H9 (cell line): Measurements from ENCODE around the gene RABL3. TPM values are rescaled to one million over a fixed set of nuclear protein-coding genes. Genes with fewer than 3 reads are reported as not detected.
A peak's percentile ranks its signal among the peaks of the same experiment; 100 is the strongest.

ENCODE experiments used
- DNase-seq: peaks from one replicate; pipeline ENCODE4 v3.0.0-alpha.2; 2017
- H2AFZ ChIP-seq: one replicate; pipeline ENCODE4 v1.6.1; 2013; ENCODE audit warnings: mild to moderate bottlenecking, low read length, control low read depth, moderate library complexity
- H2AK5ac ChIP-seq: 2 replicates; pipeline ENCODE4 v1.6.1; 2013; ENCODE audit warnings: low read length, control low read depth, mixed read lengths; ENCODE audit not compliant: insufficient read length
- H2BK120ac ChIP-seq: one replicate; pipeline ENCODE4 v1.6.1; 2013; ENCODE audit warnings: low read depth, mild to moderate bottlenecking, low read length, control low read depth, inconsistent platforms; ENCODE audit not compliant: poor library complexity, severe bottlenecking
- H2BK12ac ChIP-seq: 2 replicates; pipeline ENCODE4 v1.6.1; 2013; ENCODE audit warnings: low read length, control low read depth, mixed read lengths, low read depth; ENCODE audit not compliant: insufficient read length
- H2BK15ac ChIP-seq: 2 replicates; pipeline ENCODE4 v1.6.1; 2013; ENCODE audit warnings: low read depth, low read length, control low read depth
- H2BK20ac ChIP-seq: one replicate; pipeline ENCODE4 v1.6.1; 2013; ENCODE audit warnings: low read depth, mild to moderate bottlenecking, low read length, control low read depth, inconsistent platforms; ENCODE audit not compliant: poor library complexity, severe bottlenecking
- H2BK5ac ChIP-seq: 2 replicates; pipeline ENCODE4 v1.6.1; 2013; ENCODE audit warnings: low read length, control low read depth, mixed read lengths; ENCODE audit not compliant: insufficient read length
- H3K14ac ChIP-seq: 2 replicates; pipeline ENCODE4 v1.6.1; 2013; ENCODE audit warnings: low read length, control low read depth; ENCODE audit not compliant: insufficient read depth
- H3K18ac ChIP-seq: 2 replicates; pipeline ENCODE4 v1.6.1; 2013; ENCODE audit warnings: low read depth, mild to moderate bottlenecking, mixed read lengths, low read length, control low read depth; ENCODE audit not compliant: insufficient read length
- H3K23ac ChIP-seq: 2 replicates; pipeline ENCODE4 v1.6.1; 2013; ENCODE audit warnings: low read length, control low read depth, mixed read lengths, low read depth; ENCODE audit not compliant: insufficient read length
- H3K23me2 ChIP-seq: 2 replicates; pipeline ENCODE4 v1.6.1; 2013; ENCODE audit warnings: low read depth, mild to moderate bottlenecking, mixed read lengths, low read length, control low read depth; ENCODE audit not compliant: insufficient read length, poor library complexity, severe bottlenecking
- H3K27ac ChIP-seq: 2 replicates; pipeline ENCODE4 v1.5.1; 2013; ENCODE audit warnings: low read length, control low read depth, mixed read lengths, low read depth; ENCODE audit not compliant: insufficient read length
- H3K27me3 ChIP-seq: 2 replicates; pipeline ENCODE4 v1.6.1; 2013; ENCODE audit warnings: low read length, control low read depth, inconsistent platforms; ENCODE audit not compliant: insufficient read depth
- H3K4ac ChIP-seq: 2 replicates; pipeline ENCODE4 v1.6.1; 2013; ENCODE audit warnings: low read depth, mild to moderate bottlenecking, control low read depth, inconsistent platforms, low read length, moderate library complexity
- H3K4me1 ChIP-seq: 2 replicates; pipeline ENCODE4 v1.6.1; 2013; ENCODE audit warnings: low read length, control low read depth, inconsistent platforms; ENCODE audit not compliant: insufficient read depth
- H3K4me2 ChIP-seq: 2 replicates; pipeline ENCODE4 v1.6.1; 2013; ENCODE audit warnings: low read length, control low read depth, mixed read lengths; ENCODE audit not compliant: insufficient read length, insufficient read depth
- H3K56ac ChIP-seq: 2 replicates; pipeline ENCODE4 v1.6.1; 2013; ENCODE audit warnings: low read depth, mild to moderate bottlenecking, mixed read lengths, low read length, control low read depth; ENCODE audit not compliant: insufficient read length
- H3K79me1 ChIP-seq: 2 replicates; pipeline ENCODE4 v1.6.1; 2013; ENCODE audit warnings: low read depth, mild to moderate bottlenecking, moderate library complexity, low read length, control low read depth, inconsistent platforms; ENCODE audit not compliant: insufficient read depth, poor library complexity, severe bottlenecking
- H3K79me2 ChIP-seq: 2 replicates; pipeline ENCODE4 v1.6.1; 2013; ENCODE audit warnings: low read length, control low read depth, inconsistent platforms; ENCODE audit not compliant: insufficient read depth
- H3K9ac ChIP-seq: 2 replicates; pipeline ENCODE4 v1.6.1; 2013; ENCODE audit warnings: low read length, control low read depth, mixed read lengths; ENCODE audit not compliant: insufficient read length; ENCODE audit errors: extremely low read depth
- H3K9me3 ChIP-seq: one replicate; pipeline ENCODE4 v1.6.1; 2013; ENCODE audit warnings: low read depth, low read length, inconsistent platforms; ENCODE audit not compliant: control insufficient read depth
- H3T11ph ChIP-seq: one replicate; pipeline ENCODE4 v1.6.1; 2013; ENCODE audit warnings: mild to moderate bottlenecking, low read length, control low read depth, inconsistent platforms
- H4K20me1 ChIP-seq: one replicate; pipeline ENCODE4 v1.6.1; 2013; ENCODE audit not compliant: control insufficient read depth, insufficient read length, insufficient read depth
- H4K5ac ChIP-seq: 2 replicates; pipeline ENCODE4 v1.6.1; 2013; ENCODE audit warnings: low read depth, mild to moderate bottlenecking, mixed read lengths, low read length, control low read depth; ENCODE audit not compliant: insufficient read length
- H4K8ac ChIP-seq: replicated peaks from 2 replicates; pipeline ENCODE4 v1.6.1; 2013; ENCODE audit warnings: low read length, control low read depth, mixed read lengths, low read depth; ENCODE audit not compliant: insufficient read length
- H4K91ac ChIP-seq: 2 replicates; pipeline ENCODE4 v1.6.1; 2013; ENCODE audit warnings: low read depth, mild to moderate bottlenecking, moderate library complexity, mixed read lengths, low read length, control low read depth; ENCODE audit not compliant: insufficient read length
- H3K27ac Mint-ChIP-seq, 3 experiments: 2 replicates in 2 of 3; 3 replicates in 1 of 3; pipeline ENCODE4 v1.8.0; 2020 to 2021; ENCODE audit warnings: mixed read lengths in 3 of 3, mild to moderate bottlenecking in 1 of 3, moderate library complexity in 1 of 3
- H3K27me3 Mint-ChIP-seq: 2 replicates; pipeline ENCODE4 v1.8.0; 2021; ENCODE audit warnings: low read depth, mild to moderate bottlenecking, moderate library complexity, mixed read lengths
- H3K36me3 Mint-ChIP-seq, 3 experiments: 2 replicates in 2 of 3; 3 replicates in 1 of 3; pipeline ENCODE4 v1.8.0; 2020 to 2021; ENCODE audit warnings: low read depth in 3 of 3, mixed read lengths in 3 of 3; ENCODE audit not compliant: insufficient read depth in 1 of 3
- H3K4me1 Mint-ChIP-seq, 2 experiments: 2 replicates each; pipeline ENCODE4 v1.8.0; 2020; ENCODE audit warnings: mixed read lengths in 2 of 2
- H3K4me3 Mint-ChIP-seq, 2 experiments: 2 replicates in 1 of 2; 3 replicates in 1 of 2; pipeline ENCODE4 v1.8.0; 2020 to 2021; ENCODE audit warnings: mild to moderate bottlenecking in 2 of 2, mixed read lengths in 2 of 2, moderate library complexity in 1 of 2
- H3K9me3 Mint-ChIP-seq, 2 experiments: 2 replicates in 1 of 2; 3 replicates in 1 of 2; pipeline ENCODE4 v1.8.0; 2020; ENCODE audit warnings: mild to moderate bottlenecking in 2 of 2, mixed read lengths in 2 of 2, moderate library complexity in 1 of 2
- WGBS: extraction: QIAGEN DNeasy Blood & Tissue Kit; methylation state at CpG from one replicate; pipeline ENCODE4 v1.1.7; 2013; ENCODE audit warnings: missing lambda C conversion rate, low lambda C conversion rate, mixed read lengths; ENCODE audit not compliant: insufficient read length; ENCODE audit errors: extremely low coverage; 5-methylcytosine and 5-hydroxymethylcytosine counted together
- total RNA-seq: library from RNA; stranded (reverse); gene quantifications from 2 replicates; pipeline ENCODE4 v1.2.1, GENCODE V29; 2021
- TF ChIP-seq, protein P1 (sequence below): fragments of 200-600 bp; sonication (generic); conservative IDR thresholded peaks from 3 replicates; pipeline ENCODE4 v1.8.0; 2021; ENCODE audit warnings: antibody characterized with exemption, mild to moderate bottlenecking

RABL3 gene
- total RNA-seq, 1 experiment from 2014 or later = 26.7 TPM

GRCh38 chr3:120693439-120694171, 48.7 kb downstream of the RABL3 start:
- Histone ChIP-seq H3K27ac (no peak overlapping the region), H3K18ac (no peak overlapping the region), H3K79me2 (no peaks in the 10 kb centered on the region), H2AFZ (no peak overlapping the region), H2AK5ac (no peak overlapping the region), H2BK20ac (no peak overlapping the region), H4K5ac (no peak overlapping the region), H3T11ph (no peak overlapping the region), H3K23me2 (no peaks in the 10 kb centered on the region), H2BK120ac (no peak overlapping the region), H4K20me1 (no peaks in the 10 kb centered on the region), H4K8ac (no peak overlapping the region), H2BK12ac (no peak overlapping the region), H3K9me3 (no peaks in the 10 kb centered on the region), H2BK5ac (no peak overlapping the region), H3K23ac (no peak overlapping the region), H3K4ac (no peak overlapping the region), H3K4me1 (no peaks in the 10 kb centered on the region; the same call in 1 of the 2 replicates), H3K9ac (no peak overlapping the region), H2BK15ac (no peak overlapping the region), H3K4me2 (no peak overlapping the region), H3K14ac (no peak overlapping the region), H3K27me3 (no peaks in the 10 kb centered on the region), H3K79me1 (no peaks in the 10 kb centered on the region), H3K56ac (no peak overlapping the region), H4K91ac (no peak overlapping the region)
- Mint-ChIP-seq H3K4me3 (no peak overlapping the region), H3K27ac (peak overlapping the region; percentile 34 to 88 (median 86); a peak in 6 of 7 replicates), H3K9me3 (no peaks in the 10 kb centered on the region), H3K4me1 (peaks cover 40 to 46% of the 10 kb centered on the region in 2 experiments), H3K27me3 (no peaks in the 10 kb centered on the region), H3K36me3 (peaks cover 2 to 9% (median 5%) of the 10 kb centered on the region in 3 experiments; a peak in 3 of 7 replicates)
- no peak for DNase-seq
- TF ChIP-seq, protein P1, sequence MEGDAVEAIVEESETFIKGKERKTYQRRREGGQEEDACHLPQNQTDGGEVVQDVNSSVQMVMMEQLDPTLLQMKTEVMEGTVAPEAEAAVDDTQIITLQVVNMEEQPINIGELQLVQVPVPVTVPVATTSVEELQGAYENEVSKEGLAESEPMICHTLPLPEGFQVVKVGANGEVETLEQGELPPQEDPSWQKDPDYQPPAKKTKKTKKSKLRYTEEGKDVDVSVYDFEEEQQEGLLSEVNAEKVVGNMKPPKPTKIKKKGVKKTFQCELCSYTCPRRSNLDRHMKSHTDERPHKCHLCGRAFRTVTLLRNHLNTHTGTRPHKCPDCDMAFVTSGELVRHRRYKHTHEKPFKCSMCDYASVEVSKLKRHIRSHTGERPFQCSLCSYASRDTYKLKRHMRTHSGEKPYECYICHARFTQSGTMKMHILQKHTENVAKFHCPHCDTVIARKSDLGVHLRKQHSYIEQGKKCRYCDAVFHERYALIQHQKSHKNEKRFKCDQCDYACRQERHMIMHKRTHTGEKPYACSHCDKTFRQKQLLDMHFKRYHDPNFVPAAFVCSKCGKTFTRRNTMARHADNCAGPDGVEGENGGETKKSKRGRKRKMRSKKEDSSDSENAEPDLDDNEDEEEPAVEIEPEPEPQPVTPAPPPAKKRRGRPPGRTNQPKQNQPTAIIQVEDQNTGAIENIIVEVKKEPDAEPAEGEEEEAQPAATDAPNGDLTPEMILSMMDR = no peak
- no CpG with 5 or more reads among the region's 1 CpG for WGBS
